Lung (tissue), 12 donors: ENCODE measurements around the gene ITGB3. TPM values are rescaled to one million over a fixed set of nuclear protein-coding genes. Genes with fewer than 3 reads are reported as not detected.

Experiments
- ATAC-seq: fragments of 200-7000 bp; cut with Tn5 transposase; one replicate; pipeline ENCODE4 v1.9.1; 2020; ENCODE audit warnings: moderate number of reproducible peaks; ENCODE audit not compliant: insufficient read depth, low FRiP score
- DNase-seq, 3 donors: peaks; one replicate each; pipeline ENCODE4 v3.0.0-alpha.2; 2013 to 2017
- H3K27ac ChIP-seq, 2 donors: one replicate each; pipeline ENCODE4 v1.5.1; 2013; ENCODE audit warnings: mild to moderate bottlenecking in 2 of 2, moderate library complexity in 2 of 2, control low read depth in 1 of 2, inconsistent platforms in 1 of 2, low read depth in 1 of 2, low read length in 1 of 2
- H3K27me3 ChIP-seq, 3 donors: one replicate each; pipeline ENCODE4 v1.5.1; 2013; ENCODE audit warnings: low read length in 2 of 3; ENCODE audit not compliant: control insufficient read depth in 3 of 3, insufficient read depth in 3 of 3
- H3K36me3 ChIP-seq, 4 donors: one replicate each; pipeline ENCODE4 v1.5.1; 2013; ENCODE audit warnings: low read length in 4 of 4, mild to moderate bottlenecking in 1 of 4, moderate library complexity in 1 of 4; ENCODE audit not compliant: control insufficient read depth in 4 of 4, insufficient read depth in 4 of 4
- H3K4me1 ChIP-seq, 5 donors: one replicate each; pipeline ENCODE4 v1.5.1; 2013; ENCODE audit warnings: low read length in 5 of 5, mild to moderate bottlenecking in 2 of 5, moderate library complexity in 1 of 5; ENCODE audit not compliant: control insufficient read depth in 5 of 5, insufficient read depth in 5 of 5
- H3K4me3 ChIP-seq: one replicate; pipeline ENCODE4 v1.5.1; 2013; ENCODE audit warnings: mild to moderate bottlenecking, control low read depth, moderate library complexity
- H3K9ac ChIP-seq, 2 donors: one replicate each; pipeline ENCODE4 v1.5.1; 2013; ENCODE audit warnings: low read length in 2 of 2, control low read depth in 1 of 2; ENCODE audit not compliant: insufficient read depth in 1 of 2
- H3K9me3 ChIP-seq, 4 donors: one replicate each; pipeline ENCODE4 v1.5.1; 2013; ENCODE audit warnings: low read length in 3 of 4, mild to moderate bottlenecking in 1 of 4, moderate library complexity in 1 of 4; ENCODE audit not compliant: control insufficient read depth in 4 of 4, insufficient read depth in 3 of 4
- WGBS, 2 donors: extraction: QIAGEN DNeasy Blood & Tissue Kit; methylation state at CpG; one replicate each; pipeline ENCODE4 v1.1.7; 2013; 5-methylcytosine and 5-hydroxymethylcytosine counted together
- polyA plus RNA-seq, 2 donors: library from polyadenylated mRNA; stranded (reverse); fragments of 200-250 nt; gene quantifications; one replicate each; pipeline ENCODE4 v1.2.1, GENCODE V29; 2013
- total RNA-seq, 2 donors: library from RNA; depleted of rRNA in 1 of 2; stranded (reverse); fragments of >200 nt in 1 of 2; gene quantifications; one replicate each; pipeline ENCODE4 v1.2.1, GENCODE V29; 2014 to 2021
- TF ChIP-seq, protein P1 (sequence below): IDR thresholded peaks from 2 replicates; pipeline ENCODE4 v1.5.1; 2012; ENCODE audit warnings: mild to moderate bottlenecking; ENCODE audit errors: control extremely low read depth, extremely low read depth
- donor health status: control.
- donor health status: control.
- donor health status: Bipolar disorder and iron deficiency.
- donor health status: healthy.
- donor health status: DM: yes; HTN: yes; CAD: no.

The ITGB3 gene
- total and polyA plus RNA-seq, 4 donors: 1.3 to 15.9 (median 7.7) TPM

DNA sequence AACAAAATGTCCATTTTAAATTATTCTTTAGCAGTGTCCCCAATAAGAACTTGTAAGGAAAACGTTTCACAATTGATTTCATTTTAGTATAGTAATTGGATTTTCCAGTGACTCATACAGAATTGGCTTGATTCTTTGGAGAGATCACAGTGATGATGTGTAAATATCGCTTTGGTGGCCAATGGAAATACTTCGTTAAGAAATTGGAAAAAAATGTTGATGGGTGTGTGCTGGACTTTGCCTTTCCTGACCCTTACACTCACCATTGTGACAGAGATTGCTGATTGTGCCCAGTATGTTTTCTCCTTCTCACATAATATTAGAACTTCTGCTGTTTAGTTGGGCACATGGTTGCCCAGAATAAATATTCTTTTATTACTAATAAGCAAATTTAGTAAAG, 62.7 kb downstream of the ITGB3 start:
- Histone ChIP-seq H3K4me1 (peaks cover 0 to 3% (median 0%) of the 10 kb centered on the region in 5 donors), H3K9ac (no peak overlapping the region), H3K27ac (no peak overlapping the region), H3K36me3 (no peaks in the 10 kb centered on the region), H3K27me3 (no peaks in the 10 kb centered on the region), H3K4me3 (no peak overlapping the region), H3K9me3 (no peaks in the 10 kb centered on the region)
- 42 to 57% methylated on average over 3 of the region's 3 CpGs for WGBS, 2 donors
- ATAC-seq (no peak), DNase-seq (peak in 2 of 3 donors; percentile 17 to 61)
- TF ChIP-seq, protein P1, sequence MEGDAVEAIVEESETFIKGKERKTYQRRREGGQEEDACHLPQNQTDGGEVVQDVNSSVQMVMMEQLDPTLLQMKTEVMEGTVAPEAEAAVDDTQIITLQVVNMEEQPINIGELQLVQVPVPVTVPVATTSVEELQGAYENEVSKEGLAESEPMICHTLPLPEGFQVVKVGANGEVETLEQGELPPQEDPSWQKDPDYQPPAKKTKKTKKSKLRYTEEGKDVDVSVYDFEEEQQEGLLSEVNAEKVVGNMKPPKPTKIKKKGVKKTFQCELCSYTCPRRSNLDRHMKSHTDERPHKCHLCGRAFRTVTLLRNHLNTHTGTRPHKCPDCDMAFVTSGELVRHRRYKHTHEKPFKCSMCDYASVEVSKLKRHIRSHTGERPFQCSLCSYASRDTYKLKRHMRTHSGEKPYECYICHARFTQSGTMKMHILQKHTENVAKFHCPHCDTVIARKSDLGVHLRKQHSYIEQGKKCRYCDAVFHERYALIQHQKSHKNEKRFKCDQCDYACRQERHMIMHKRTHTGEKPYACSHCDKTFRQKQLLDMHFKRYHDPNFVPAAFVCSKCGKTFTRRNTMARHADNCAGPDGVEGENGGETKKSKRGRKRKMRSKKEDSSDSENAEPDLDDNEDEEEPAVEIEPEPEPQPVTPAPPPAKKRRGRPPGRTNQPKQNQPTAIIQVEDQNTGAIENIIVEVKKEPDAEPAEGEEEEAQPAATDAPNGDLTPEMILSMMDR: no peak

DNA sequence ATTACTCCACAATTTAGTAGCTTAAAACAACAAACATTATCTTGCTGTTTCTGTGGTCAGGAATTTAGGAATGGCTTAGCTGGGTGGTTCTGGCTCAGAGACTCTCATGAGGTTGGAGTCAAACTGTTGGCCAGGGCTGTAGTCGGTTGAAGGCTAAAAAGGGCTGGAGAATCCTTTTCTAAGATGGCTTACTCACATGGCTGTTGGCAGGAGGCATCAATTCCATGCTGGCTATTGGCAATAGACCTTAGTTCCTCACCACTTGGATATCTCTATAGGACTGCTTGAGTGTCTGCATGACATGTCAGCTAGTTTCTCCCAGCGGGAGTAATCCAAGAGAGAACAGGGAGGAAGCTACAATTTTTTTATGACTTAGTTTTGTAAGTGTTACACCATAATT, 63.5 kb downstream of the ITGB3 start:
- 72 to 75% methylated on average over 2 of the region's 2 CpGs for WGBS, 2 donors
- no peak for ATAC-seq
- Histone ChIP-seq H3K27ac (no peak overlapping the region), H3K27me3 (no peaks in the 10 kb centered on the region), H3K9me3 (no peaks in the 10 kb centered on the region), H3K9ac (no peak overlapping the region), H3K36me3 (no peaks in the 10 kb centered on the region), H3K4me3 (no peak overlapping the region), H3K4me1 (peaks cover 0 to 3% (median 0%) of the 10 kb centered on the region in 5 donors)
- DNase-seq: no peak
- TF ChIP-seq, protein P1: no peak

DNA sequence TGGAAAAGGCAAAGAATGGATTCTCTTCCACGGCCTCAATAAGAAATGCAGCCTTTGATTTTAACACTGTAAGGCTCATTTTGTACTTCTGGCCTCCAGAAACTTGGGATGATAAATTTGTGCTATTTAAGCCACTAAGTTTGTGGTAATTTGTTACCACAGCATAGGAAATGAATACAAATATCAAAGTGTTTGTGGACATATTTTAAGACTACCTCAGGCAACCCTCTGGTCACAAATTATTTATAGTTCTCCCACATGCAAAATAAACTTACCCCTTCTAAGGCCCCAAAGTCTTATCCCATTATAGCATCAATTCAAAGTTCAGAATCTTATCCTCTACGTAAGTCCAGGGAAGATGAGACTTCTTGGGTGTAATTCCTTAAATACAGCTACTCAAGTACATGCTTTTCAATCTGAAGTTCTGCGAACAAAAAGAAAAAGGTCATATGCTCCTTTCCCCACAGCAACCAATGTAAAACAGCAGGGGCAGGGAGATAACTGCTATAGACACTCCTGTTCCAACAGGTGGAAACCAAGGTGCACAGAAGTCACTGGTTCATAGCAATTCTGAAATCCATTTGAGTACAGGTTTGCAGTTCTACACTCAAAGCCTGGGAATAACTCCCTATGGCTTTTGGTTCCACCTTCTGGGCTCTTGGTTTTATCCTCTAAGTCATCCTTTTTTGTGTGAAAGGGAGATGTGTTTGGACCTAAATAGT, 64.7 kb downstream of the ITGB3 start:
- TF ChIP-seq, protein P1: no peak
- 93% methylated on average over 3 of the region's 3 CpGs for WGBS, 2 donors
- Histone ChIP-seq H3K36me3 (no peaks in the 10 kb centered on the region), H3K27ac (no peak overlapping the region), H3K27me3 (no peaks in the 10 kb centered on the region), H3K4me3 (no peak overlapping the region), H3K4me1 (peaks cover 0 to 4% (median 1%) of the 10 kb centered on the region in 5 donors), H3K9me3 (no peaks in the 10 kb centered on the region), H3K9ac (no peak overlapping the region)
- no peak for ATAC-seq
- DNase-seq: no peak
